ENCODE data around the gene LRP1B.

LRP1B gene

GRCh38 chr2:141524777-141525176 lies 606.0 kb downstream of the LRP1B start:
- no peak for DNase-seq (ENCODE audit: low spot score)
- FAIRE-seq, result no peak

GRCh38 chr2:141523199-141523598 lies 607.6 kb downstream of the LRP1B start:
- no peak for FAIRE-seq
- no peak for DNase-seq (ENCODE audit: low spot score)

- no peak for FAIRE-seq
- no peak for DNase-seq (ENCODE audit: low spot score)
These were observed 608.1 kb downstream of the LRP1B start for GRCh38 chr2:141522702-141523101.

GRCh38 chr2:141522048-141522447 lies 608.8 kb downstream of the LRP1B start:
- no peak for DNase-seq (ENCODE audit: low spot score)
- no peak for FAIRE-seq

- FAIRE-seq, result no peak
- no peak for DNase-seq (ENCODE audit: low spot score)
These were observed 610.9 kb downstream of the LRP1B start for GRCh38 chr2:141519906-141520305.

GRCh38 chr2:141517852-141518421 lies 612.9 kb downstream of the LRP1B start:
- FAIRE-seq, result no peak

GRCh38 chr2:141517180-141517851 lies 613.5 kb downstream of the LRP1B start:
- no peak for DNase-seq (ENCODE audit: low spot score)
- FAIRE-seq, result no peak

More at GRCh38 chr2:141517852-141518421, 612.9 kb downstream of the LRP1B start:
- DNase-seq (ENCODE audit: low spot score), result no peak

GRCh38 chr2:141515931-141516330 lies 614.9 kb downstream of the LRP1B start:
- no peak for FAIRE-seq
- DNase-seq (ENCODE audit: low spot score), result no peak

GRCh38 chr2:141513853-141514252 lies 617.0 kb downstream of the LRP1B start:
- no peak for DNase-seq (ENCODE audit: low spot score)
- FAIRE-seq, result no peak

- FAIRE-seq, result no peak
- no peak for DNase-seq (ENCODE audit: low spot score)
These were observed 621.8 kb downstream of the LRP1B start for GRCh38 chr2:141508806-141509595.

GRCh38 chr2:141508086-141508752 lies 622.6 kb downstream of the LRP1B start:
- FAIRE-seq (no peak), DNase-seq (ENCODE audit: low spot score) (no peak)

- DNase-seq (ENCODE audit: low spot score), result no peak
- no peak for FAIRE-seq
These were observed 624.7 kb downstream of the LRP1B start for GRCh38 chr2:141506135-141506534.

- FAIRE-seq, result no peak
- no peak for DNase-seq (ENCODE audit: low spot score)
These were observed 629.1 kb downstream of the LRP1B start for GRCh38 chr2:141501752-141502151.

- DNase-seq (ENCODE audit: low spot score) (no peak), FAIRE-seq (no peak)
These were observed 631.7 kb downstream of the LRP1B start for GRCh38 chr2:141499123-141499522.

GRCh38 chr2:141498561-141498960 lies 632.3 kb downstream of the LRP1B start:
- DNase-seq (ENCODE audit: low spot score), result no peak
- no peak for FAIRE-seq

GRCh38 chr2:141497272-141497671 lies 633.5 kb downstream of the LRP1B start:
- FAIRE-seq (no peak), DNase-seq (ENCODE audit: low spot score) (no peak)

- FAIRE-seq, result no peak
These were observed 634.0 kb downstream of the LRP1B start for GRCh38 chr2:141496810-141497209.

GRCh38 chr2:141493936-141494335 lies 636.9 kb downstream of the LRP1B start:
- DNase-seq (ENCODE audit: low spot score) (no peak), FAIRE-seq (no peak)

More at GRCh38 chr2:141496810-141497209, 634.0 kb downstream of the LRP1B start:
- no peak for DNase-seq (ENCODE audit: low spot score)

GRCh38 chr2:141492816-141493215 lies 638.0 kb downstream of the LRP1B start:
- DNase-seq (ENCODE audit: low spot score) (no peak), FAIRE-seq (no peak)

- DNase-seq (ENCODE audit: low spot score) (no peak), FAIRE-seq (no peak)
These were observed 639.9 kb downstream of the LRP1B start for GRCh38 chr2:141490886-141491285.

GRCh38 chr2:141482697-141483096 lies 648.1 kb downstream of the LRP1B start:
- DNase-seq (ENCODE audit: low spot score), result no peak
- FAIRE-seq, result no peak

- DNase-seq (ENCODE audit: low spot score), result no peak
- FAIRE-seq, result no peak
These were observed 655.0 kb downstream of the LRP1B start for GRCh38 chr2:141475801-141476200.

Measured in urothelium cell line (cell line).